Measurements from ENCODE around the gene AGAP1.

Gene AGAP1

DNA sequence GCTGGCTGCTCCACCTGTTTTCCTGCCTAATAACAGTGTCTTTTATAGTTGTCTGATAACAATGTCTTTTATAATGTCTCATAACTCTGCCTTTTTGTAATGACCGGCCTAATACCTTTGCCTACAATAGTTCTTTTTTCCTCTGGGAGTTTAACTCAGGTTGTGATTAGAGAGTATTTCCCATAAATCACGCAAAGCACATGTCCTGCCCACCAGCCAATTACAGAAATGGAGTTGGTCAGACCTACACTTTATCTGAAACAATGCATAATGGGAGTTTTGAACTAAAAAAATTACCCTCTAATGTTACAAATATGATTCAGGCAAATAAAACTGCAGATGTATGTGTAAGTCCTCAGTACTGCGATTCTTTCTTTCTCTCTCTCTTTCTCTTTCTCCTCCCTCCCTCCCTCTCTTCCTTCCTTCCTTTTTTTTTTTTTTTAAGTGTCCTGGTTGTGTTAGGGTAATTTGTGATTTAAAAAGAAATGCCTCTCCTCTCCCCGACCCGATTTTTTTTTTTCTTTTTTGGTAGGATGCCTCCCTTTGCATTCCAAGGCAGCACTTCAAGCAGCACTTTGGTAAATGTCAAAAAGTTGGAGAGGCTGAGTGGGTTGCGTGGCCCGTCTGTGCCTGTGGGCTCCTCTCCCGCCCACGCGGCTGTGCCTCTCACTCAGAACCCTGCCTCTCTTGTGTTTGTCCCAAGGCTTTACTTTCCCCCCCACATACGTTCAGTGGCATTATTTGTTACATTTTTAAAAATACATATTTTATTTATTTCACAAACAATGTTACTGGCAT lies 147.3 kb downstream of the AGAP1 start:
- TF ChIP-seq, protein P1, sequence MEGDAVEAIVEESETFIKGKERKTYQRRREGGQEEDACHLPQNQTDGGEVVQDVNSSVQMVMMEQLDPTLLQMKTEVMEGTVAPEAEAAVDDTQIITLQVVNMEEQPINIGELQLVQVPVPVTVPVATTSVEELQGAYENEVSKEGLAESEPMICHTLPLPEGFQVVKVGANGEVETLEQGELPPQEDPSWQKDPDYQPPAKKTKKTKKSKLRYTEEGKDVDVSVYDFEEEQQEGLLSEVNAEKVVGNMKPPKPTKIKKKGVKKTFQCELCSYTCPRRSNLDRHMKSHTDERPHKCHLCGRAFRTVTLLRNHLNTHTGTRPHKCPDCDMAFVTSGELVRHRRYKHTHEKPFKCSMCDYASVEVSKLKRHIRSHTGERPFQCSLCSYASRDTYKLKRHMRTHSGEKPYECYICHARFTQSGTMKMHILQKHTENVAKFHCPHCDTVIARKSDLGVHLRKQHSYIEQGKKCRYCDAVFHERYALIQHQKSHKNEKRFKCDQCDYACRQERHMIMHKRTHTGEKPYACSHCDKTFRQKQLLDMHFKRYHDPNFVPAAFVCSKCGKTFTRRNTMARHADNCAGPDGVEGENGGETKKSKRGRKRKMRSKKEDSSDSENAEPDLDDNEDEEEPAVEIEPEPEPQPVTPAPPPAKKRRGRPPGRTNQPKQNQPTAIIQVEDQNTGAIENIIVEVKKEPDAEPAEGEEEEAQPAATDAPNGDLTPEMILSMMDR (IDR thresholded peaks at IDR 0.05) = no peak

DNA sequence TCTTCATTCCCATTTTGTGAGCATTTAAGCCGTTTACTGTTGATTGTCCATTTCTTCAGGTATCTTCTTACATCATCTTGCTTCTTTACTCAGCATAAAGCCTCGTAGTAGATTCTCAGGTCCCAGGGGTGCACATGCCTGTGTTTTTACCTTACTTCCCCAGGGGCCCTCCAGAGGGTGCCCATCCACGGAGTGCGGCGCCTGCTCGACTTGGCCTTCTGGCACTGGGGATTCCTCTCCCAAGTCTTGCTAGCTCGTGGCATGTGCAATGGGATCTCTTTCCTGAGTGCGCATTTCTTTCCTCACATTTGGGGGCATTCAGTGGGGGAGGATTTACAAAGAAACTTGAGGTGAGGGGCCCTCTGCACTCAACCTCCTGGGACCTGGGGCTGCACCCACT lies 148.1 kb downstream of the AGAP1 start:
- TF ChIP-seq, protein P1 (IDR thresholded peaks at IDR 0.05) = no peak

DNA sequence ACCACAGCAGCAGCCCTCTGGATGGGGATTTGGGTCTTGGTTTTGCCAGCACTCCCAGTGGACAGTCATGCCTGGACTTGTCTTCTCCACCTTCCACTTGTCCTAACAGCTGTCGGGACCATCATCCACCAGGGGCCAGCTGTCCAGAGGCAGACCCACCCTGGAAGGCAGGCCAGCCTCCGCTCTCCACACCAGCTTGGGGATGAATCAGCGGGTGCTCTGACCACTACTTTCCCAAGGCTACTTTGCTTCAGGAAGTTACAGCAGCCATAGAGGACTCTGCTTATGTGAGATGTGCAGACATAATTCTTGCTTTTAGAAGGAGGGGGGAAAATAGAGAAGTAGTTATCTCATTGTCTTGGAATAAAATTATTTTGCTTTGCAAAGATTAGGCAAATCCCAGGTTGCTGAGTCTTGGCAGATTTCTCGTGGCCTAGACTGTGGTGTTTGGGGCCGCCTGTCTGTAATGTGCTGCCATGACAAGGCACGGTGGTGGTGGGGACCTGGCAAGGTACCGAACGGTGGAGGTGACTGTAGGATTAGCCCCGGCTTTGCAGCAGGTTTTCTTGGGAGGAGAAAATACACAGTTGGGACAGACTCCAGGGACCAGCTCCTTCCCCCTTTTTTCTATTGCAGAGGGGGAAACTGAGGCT lies 148.7 kb downstream of the AGAP1 start:
- TF ChIP-seq, protein P1 (IDR thresholded peaks at IDR 0.05) = no peak

DNA sequence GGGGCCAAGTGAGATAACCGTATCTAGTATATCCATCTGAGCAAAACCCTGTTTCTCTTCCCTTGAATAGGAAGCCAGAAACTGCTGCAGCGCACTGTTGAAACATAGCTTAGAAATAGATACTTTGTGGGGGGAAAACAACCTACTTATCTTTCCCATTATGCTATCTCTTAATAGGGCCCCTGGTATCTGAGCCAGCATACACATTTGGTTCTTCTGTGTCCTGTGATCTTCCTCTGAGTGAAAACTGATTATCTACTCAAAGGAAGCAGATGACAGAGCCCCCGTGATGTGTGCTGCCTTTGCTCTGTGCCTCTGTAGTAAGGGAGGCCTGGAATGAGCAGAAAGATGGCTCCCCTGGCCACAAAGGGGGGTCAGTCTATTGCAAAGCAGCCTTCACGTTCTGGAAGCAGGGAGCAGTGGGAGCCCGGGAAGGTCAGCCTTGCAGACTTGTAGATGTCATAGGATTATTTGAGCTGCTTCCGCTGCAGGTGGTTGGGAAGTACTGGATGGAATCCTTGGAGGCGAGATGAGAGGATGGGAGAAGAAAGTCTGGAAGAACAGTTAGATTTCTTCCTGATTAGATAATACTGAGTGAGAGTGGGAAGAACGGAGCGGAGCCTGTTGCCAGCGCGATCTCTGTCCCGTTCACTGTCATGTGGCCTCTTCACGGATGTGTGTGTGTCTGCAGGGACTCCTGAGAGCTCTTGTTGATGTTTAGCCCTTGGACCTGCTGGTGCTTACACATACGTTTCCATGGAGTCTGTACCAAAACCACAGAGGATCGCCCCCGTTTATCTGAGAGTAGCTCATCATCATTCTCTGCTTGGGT lies 150.1 kb downstream of the AGAP1 start:
- TF ChIP-seq, protein P1 (IDR thresholded peaks at IDR 0.05) = no peak

DNA sequence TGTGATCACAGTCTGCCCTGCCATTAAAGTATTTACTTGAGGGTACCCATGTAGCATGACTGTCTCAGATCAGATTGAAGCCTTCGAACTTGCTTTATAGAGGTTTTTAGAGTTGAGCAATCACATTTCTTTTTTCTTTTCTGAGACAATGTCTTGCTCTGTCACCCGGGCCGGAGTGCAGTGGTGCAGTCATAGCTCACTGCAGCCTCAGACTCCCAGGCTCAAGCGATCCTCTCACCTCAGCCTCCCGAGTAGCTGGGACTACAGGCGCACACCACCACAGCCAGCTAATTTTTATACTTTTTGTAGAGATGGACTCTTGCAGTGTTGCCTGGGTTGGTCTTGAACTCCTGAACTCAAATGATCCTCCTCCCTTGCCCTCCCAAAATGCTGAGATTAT lies 153.4 kb downstream of the AGAP1 start:
- TF ChIP-seq, protein P1 (IDR thresholded peaks at IDR 0.05) = no peak

DNA sequence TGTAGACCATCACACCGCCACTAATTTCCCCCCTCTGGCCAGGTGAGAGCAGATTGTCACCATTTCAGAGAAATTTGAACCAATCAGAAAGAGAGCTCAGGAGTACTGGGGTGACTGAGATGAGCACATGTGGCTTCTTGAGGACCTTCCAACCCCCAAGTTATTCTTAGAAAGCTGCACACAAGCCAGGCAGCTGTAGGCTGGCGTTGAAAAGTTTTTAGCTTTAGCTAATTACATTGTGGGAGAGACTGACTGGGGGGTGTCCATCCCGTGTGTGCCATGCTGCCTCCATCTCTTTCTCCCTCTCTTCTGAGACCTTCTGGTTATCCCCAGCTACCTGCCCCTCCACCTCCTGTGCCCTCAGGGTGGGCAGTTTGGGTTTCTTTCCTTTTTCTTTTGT lies 154.0 kb downstream of the AGAP1 start:
- TF ChIP-seq, protein P1 (IDR thresholded peaks at IDR 0.05) = no peak

DNA sequence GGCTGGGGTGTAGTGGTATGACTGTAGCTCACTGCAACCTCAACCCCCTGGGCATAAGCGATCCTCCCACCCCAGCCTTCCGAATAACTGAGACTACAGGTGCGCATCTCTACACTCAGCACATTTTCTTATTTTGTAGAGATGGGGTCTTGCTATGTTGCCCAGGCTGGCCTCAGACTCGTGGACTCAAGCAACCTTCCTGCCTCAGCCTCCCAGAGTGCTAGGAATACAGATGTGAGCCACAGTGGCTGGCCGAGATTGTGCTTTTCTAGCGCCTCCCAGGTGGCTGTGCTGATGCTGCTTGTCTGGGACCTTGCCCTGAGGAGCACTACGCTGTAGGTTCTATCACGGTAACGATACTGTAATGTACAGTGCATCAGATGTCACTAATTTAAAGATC lies 155.6 kb downstream of the AGAP1 start:
- TF ChIP-seq, protein P1 (IDR thresholded peaks at IDR 0.05) = no peak

Measured in LNCAP (cell line).